Activated CD8-positive, alpha-beta T cell treated with anti-CD3 and anti-CD28 coated beads, Interleukin-2, amount 10 ng/mL, durations not matched to agents 7 days and 5 days (primary cell): ENCODE data around the gene MAP3K1. TPM values are rescaled to one million over a fixed set of nuclear protein-coding genes. Genes with fewer than 3 reads are reported as not detected.

Source experiments
- ATAC-seq: fragments of 150-1000 bp; cut with Tn5 transposase; one replicate; pipeline ENCODE4 v1.10.0; 2021; ENCODE audit warnings: moderate library complexity
- CTCF ChIA-PET: fragments of 350-600 bp; sonication (Branson Sonifier 250); formaldehyde crosslinking; loops from one replicate; lab custom pipeline; 2021; ENCODE audit warnings: antibody characterized with exemption; lab: Charles Lee
- POLR2A ChIA-PET: fragments of 350-600 bp; sonication (Branson Sonifier 250); formaldehyde crosslinking; loops from one replicate; lab custom pipeline; 2021; ENCODE audit warnings: antibody characterized with exemption; lab: Charles Lee
- DNase-seq: peaks from one replicate; pipeline ENCODE4 v3.0.0-alpha.2; 2020
- H3K27ac Mint-ChIP-seq: one replicate; pipeline ENCODE4 v1.8.0; 2021; ENCODE audit warnings: mild to moderate bottlenecking, mixed read lengths
- H3K27me3 Mint-ChIP-seq: one replicate; pipeline ENCODE4 v1.8.0; 2021; ENCODE audit warnings: low read depth, mixed read lengths
- H3K36me3 Mint-ChIP-seq: one replicate; pipeline ENCODE4 v1.8.0; 2021; ENCODE audit warnings: low read depth, mixed read lengths
- H3K4me1 Mint-ChIP-seq: one replicate; pipeline ENCODE4 v1.8.0; 2021; ENCODE audit warnings: low read depth, mixed read lengths
- H3K4me3 Mint-ChIP-seq: one replicate; pipeline ENCODE4 v1.8.0; 2021; ENCODE audit warnings: mild to moderate bottlenecking, mixed read lengths
- H3K9me3 Mint-ChIP-seq: one replicate; pipeline ENCODE4 v1.8.0; 2022; ENCODE audit warnings: mixed read lengths; ENCODE audit not compliant: insufficient read depth
- total RNA-seq, 2 experiments: library from RNA; stranded (reverse); gene quantifications; one replicate each; pipeline ENCODE4 v1.2.3, GENCODE V29; 2021

Gene MAP3K1
- total RNA-seq, 2 experiments from 2014 or later: 24.1 to 25.1 TPM

- Mint-ChIP-seq H3K27ac (no peak overlapping the region), H3K4me3 (no peak overlapping the region), H3K9me3 (peaks cover 4% of the 10 kb centered on the region), H3K36me3 (no peaks in the 10 kb centered on the region), H3K4me1 (peaks cover 7% of the 10 kb centered on the region), H3K27me3 (peaks cover 10% of the 10 kb centered on the region)
- POLR2A ChIA-PET: interaction anchor here (0.6 kb wide), 1 partner anchor 24 kb away, joined by 3 read pairs; no protein-coding TSS in a partner anchor
- CTCF ChIA-PET: interaction anchor here (0.8 to 2.2 kb wide), 5 partner anchors 13 to 537 kb away, joined by 3 to 8 read pairs (median 5); partner anchors contain the start of gene MAP3K1
- ATAC-seq (no peak), DNase-seq (no peak)
Measured at GRCh38 chr5:56802205-56802604, 13.1 kb upstream of the MAP3K1 start.

GRCh38 chr5:56803025-56803424 lies 12.3 kb upstream of the MAP3K1 start:
- ATAC-seq (no peak), DNase-seq (no peak)
- ChIA-PET POLR2A (no interaction called here), CTCF (interaction anchor here (1.3 to 2.2 kb wide), 3 partner anchors 12 to 538 kb away, joined by 4 to 8 read pairs (median 5); partner anchors contain the start of gene MAP3K1)
- Mint-ChIP-seq H3K36me3 (no peaks in the 10 kb centered on the region), H3K9me3 (peaks cover 4% of the 10 kb centered on the region), H3K27me3 (peaks cover 8% of the 10 kb centered on the region), H3K4me3 (no peak overlapping the region), H3K27ac (no peak overlapping the region), H3K4me1 (peaks cover 7% of the 10 kb centered on the region)

GRCh38 chr5:56803894-56804293 lies 11.5 kb upstream of the MAP3K1 start:
- DNase-seq (no peak), ATAC-seq (no peak)
- peaks cover 6% of the 10 kb centered on the region for H3K27me3 Mint-ChIP-seq
- no peaks in the 10 kb centered on the region for H3K36me3 Mint-ChIP-seq
- H3K4me1 Mint-ChIP-seq: peaks cover 7% of the 10 kb centered on the region
- no peak overlapping the region for H3K27ac Mint-ChIP-seq
- CTCF ChIA-PET: no interaction called here
- POLR2A ChIA-PET: no interaction called here
- no peak overlapping the region for H3K4me3 Mint-ChIP-seq
- peaks cover 4% of the 10 kb centered on the region for H3K9me3 Mint-ChIP-seq

GRCh38 chr5:56807679-56808078 lies 7.7 kb upstream of the MAP3K1 start:
- Mint-ChIP-seq H3K27me3 (peaks cover 4% of the 10 kb centered on the region), H3K4me1 (peaks cover 7% of the 10 kb centered on the region), H3K9me3 (peaks cover 4% of the 10 kb centered on the region), H3K36me3 (no peaks in the 10 kb centered on the region), H3K27ac (no peak overlapping the region), H3K4me3 (no peak overlapping the region)
- DNase-seq: no peak
- CTCF ChIA-PET: no interaction called here
- no peak for ATAC-seq
- POLR2A ChIA-PET: no interaction called here

- peaks cover 9% of the 10 kb centered on the region for H3K27me3 Mint-ChIP-seq
- DNase-seq (no peak), ATAC-seq (no peak)
- ChIA-PET POLR2A (no interaction called here), CTCF (no interaction called here)
- H3K27ac Mint-ChIP-seq: no peak overlapping the region
- no peaks in the 10 kb centered on the region for H3K36me3 Mint-ChIP-seq
- peaks cover 4% of the 10 kb centered on the region for H3K9me3 Mint-ChIP-seq
- peaks cover 8% of the 10 kb centered on the region for H3K4me1 Mint-ChIP-seq
- H3K4me3 Mint-ChIP-seq: no peak overlapping the region
Measured at GRCh38 chr5:56808211-56808610, 7.1 kb upstream of the MAP3K1 start.

- H3K9me3 Mint-ChIP-seq: no peaks in the 10 kb centered on the region
- ChIA-PET CTCF (interaction anchor here (1.2 kb wide), 1 partner anchor 10 kb away, joined by 3 read pairs; no protein-coding TSS in a partner anchor), POLR2A (no interaction called here)
- no peak overlapping the region for H3K4me3 Mint-ChIP-seq
- H3K27ac Mint-ChIP-seq: no peak overlapping the region
- H3K36me3 Mint-ChIP-seq: peaks cover 2% of the 10 kb centered on the region
- DNase-seq (no peak), ATAC-seq (no peak)
- peaks cover 15% of the 10 kb centered on the region for H3K4me1 Mint-ChIP-seq
- H3K27me3 Mint-ChIP-seq: peaks cover 17% of the 10 kb centered on the region
Measured at GRCh38 chr5:56810826-56811225, 4.5 kb upstream of the MAP3K1 start.

- POLR2A ChIA-PET: no interaction called here
Measured at GRCh38 chr5:56812110-56812509, 3.2 kb upstream of the MAP3K1 start.

GRCh38 chr5:56813302-56813701 lies 2.0 kb upstream of the MAP3K1 start:
- Mint-ChIP-seq H3K4me3 (peak overlapping the region; percentile 86), H3K4me1 (peaks cover 23% of the 10 kb centered on the region), H3K36me3 (peaks cover 9% of the 10 kb centered on the region), H3K9me3 (no peaks in the 10 kb centered on the region), H3K27ac (no peak overlapping the region), H3K27me3 (peaks cover 17% of the 10 kb centered on the region)
- ChIA-PET CTCF (interaction anchor here (0.9 to 1.2 kb wide), 4 partner anchors 15 to 191 kb away, joined by 3 to 4 read pairs (median 3); no protein-coding TSS in a partner anchor), POLR2A (no interaction called here)
- DNase-seq: no peak
- no peak for ATAC-seq

More at GRCh38 chr5:56812110-56812509, 3.2 kb upstream of the MAP3K1 start:
- peaks cover 7% of the 10 kb centered on the region for H3K36me3 Mint-ChIP-seq
- DNase-seq (no peak), ATAC-seq (no peak)
- H3K27me3 Mint-ChIP-seq: peaks cover 17% of the 10 kb centered on the region
- no peaks in the 10 kb centered on the region for H3K9me3 Mint-ChIP-seq
- H3K4me1 Mint-ChIP-seq: peaks cover 16% of the 10 kb centered on the region
- H3K27ac Mint-ChIP-seq: no peak overlapping the region
- CTCF ChIA-PET: no interaction called here
- H3K4me3 Mint-ChIP-seq: no peak overlapping the region

- peaks cover 17% of the 10 kb centered on the region for H3K27me3 Mint-ChIP-seq
- DNase-seq (peak; percentile 33), ATAC-seq (peak; percentile 5)
- ChIA-PET POLR2A (interaction anchor here (0.6 kb wide), 1 partner anchor 488 kb away, joined by 3 read pairs; no protein-coding TSS in a partner anchor), CTCF (interaction anchor here (0.7 to 1.4 kb wide), 3 partner anchors 12 to 544 kb away, joined by 3 to 5 read pairs (median 3); no protein-coding TSS in a partner anchor)
- H3K36me3 Mint-ChIP-seq: peaks cover 9% of the 10 kb centered on the region
- H3K27ac Mint-ChIP-seq: peak overlapping the region; percentile 88
- H3K4me1 Mint-ChIP-seq: peaks cover 32% of the 10 kb centered on the region
- H3K4me3 Mint-ChIP-seq: peak overlapping the region; percentile 86
- no peaks in the 10 kb centered on the region for H3K9me3 Mint-ChIP-seq
Measured at GRCh38 chr5:56814361-56814962, 887 bp upstream of the MAP3K1 start.

- peak; percentile 62 for DNase-seq
Measured at GRCh38 chr5:56815658-56816545, 553 bp downstream of the MAP3K1 start.

GRCh38 chr5:56816546-56817081 lies 1.3 kb downstream of the MAP3K1 start:
- Mint-ChIP-seq H3K27ac (peak overlapping the region; percentile 96), H3K36me3 (peaks cover 18% of the 10 kb centered on the region), H3K4me3 (peak overlapping the region; percentile 87), H3K4me1 (peaks cover 41% of the 10 kb centered on the region), H3K27me3 (peaks cover 14% of the 10 kb centered on the region), H3K9me3 (no peaks in the 10 kb centered on the region)
- ChIA-PET POLR2A (no interaction called here), CTCF (interaction anchor here (1.5 kb wide), 1 partner anchor 10 kb away, joined by 4 read pairs; no protein-coding TSS in a partner anchor)
- DNase-seq: peak; percentile 79
- peak; percentile 51 for ATAC-seq

More at GRCh38 chr5:56815658-56816545, 553 bp downstream of the MAP3K1 start:
- Mint-ChIP-seq H3K27me3 (peaks cover 17% of the 10 kb centered on the region), H3K4me3 (peak overlapping the region; percentile 87), H3K9me3 (no peaks in the 10 kb centered on the region), H3K27ac (peak overlapping the region; percentile 96), H3K36me3 (peaks cover 15% of the 10 kb centered on the region), H3K4me1 (peaks cover 41% of the 10 kb centered on the region)
- CTCF ChIA-PET: no interaction called here
- POLR2A ChIA-PET: interaction anchor here (0.9 to 1.1 kb wide), 3 partner anchors 36 to 487 kb away, joined by 3 to 4 read pairs (median 3); no protein-coding TSS in a partner anchor
- peak; percentile 37 for ATAC-seq
